ENCODE data around the gene RCBTB1.

RCBTB1 gene

GRCh38 chr13:49528161-49528560 is 57.2 kb downstream of the RCBTB1 start:
- Histone ChIP-seq H3K27ac (ENCODE audit: extremely low read depth, low read depth, low read length) (no peak overlapping the region), H3K9me3 (ENCODE audit: control insufficient read depth, insufficient read depth, low read depth, low read length) (no peaks in the 10 kb centered on the region), H3K4me3 (ENCODE audit: low read depth, low read length) (no peak overlapping the region), H3K36me3 (ENCODE audit: control insufficient read depth in 2 of 2, insufficient read depth in 1 of 2, low read length in 2 of 2) (peaks cover 0 to 10% of the 10 kb centered on the region in 2 experiments; a peak in 1 of 3 replicates), H3K4me1 (ENCODE audit: control insufficient read depth, insufficient read depth, low read length) (no peaks in the 10 kb centered on the region)
- ChIA-PET POLR2A (no interaction called here), CTCF (no interaction called here)
- TF ChIP-seq, protein P1, sequence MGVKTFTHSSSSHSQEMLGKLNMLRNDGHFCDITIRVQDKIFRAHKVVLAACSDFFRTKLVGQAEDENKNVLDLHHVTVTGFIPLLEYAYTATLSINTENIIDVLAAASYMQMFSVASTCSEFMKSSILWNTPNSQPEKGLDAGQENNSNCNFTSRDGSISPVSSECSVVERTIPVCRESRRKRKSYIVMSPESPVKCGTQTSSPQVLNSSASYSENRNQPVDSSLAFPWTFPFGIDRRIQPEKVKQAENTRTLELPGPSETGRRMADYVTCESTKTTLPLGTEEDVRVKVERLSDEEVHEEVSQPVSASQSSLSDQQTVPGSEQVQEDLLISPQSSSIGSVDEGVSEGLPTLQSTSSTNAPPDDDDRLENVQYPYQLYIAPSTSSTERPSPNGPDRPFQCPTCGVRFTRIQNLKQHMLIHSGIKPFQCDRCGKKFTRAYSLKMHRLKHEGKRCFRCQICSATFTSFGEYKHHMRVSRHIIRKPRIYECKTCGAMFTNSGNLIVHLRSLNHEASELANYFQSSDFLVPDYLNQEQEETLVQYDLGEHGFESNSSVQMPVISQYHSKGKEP (tag by site-specific recombination; IDR thresholded peaks at IDR 0.05), result no peak
- TF ChIP-seq, protein P2, sequence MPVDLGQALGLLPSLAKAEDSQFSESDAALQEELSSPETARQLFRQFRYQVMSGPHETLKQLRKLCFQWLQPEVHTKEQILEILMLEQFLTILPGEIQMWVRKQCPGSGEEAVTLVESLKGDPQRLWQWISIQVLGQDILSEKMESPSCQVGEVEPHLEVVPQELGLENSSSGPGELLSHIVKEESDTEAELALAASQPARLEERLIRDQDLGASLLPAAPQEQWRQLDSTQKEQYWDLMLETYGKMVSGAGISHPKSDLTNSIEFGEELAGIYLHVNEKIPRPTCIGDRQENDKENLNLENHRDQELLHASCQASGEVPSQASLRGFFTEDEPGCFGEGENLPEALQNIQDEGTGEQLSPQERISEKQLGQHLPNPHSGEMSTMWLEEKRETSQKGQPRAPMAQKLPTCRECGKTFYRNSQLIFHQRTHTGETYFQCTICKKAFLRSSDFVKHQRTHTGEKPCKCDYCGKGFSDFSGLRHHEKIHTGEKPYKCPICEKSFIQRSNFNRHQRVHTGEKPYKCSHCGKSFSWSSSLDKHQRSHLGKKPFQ (tag by site-specific recombination; IDR thresholded peaks at IDR 0.05), result no peak
- TF ChIP-seq ZBTB20 (tag by site-specific recombination; IDR thresholded peaks at IDR 0.05) (no peak), ZNF677 (tag by site-specific recombination; IDR thresholded peaks at IDR 0.05) (no peak), ZNF426 (tag by site-specific recombination; IDR thresholded peaks at IDR 0.05) (no peak), ZNF157 (tag by site-specific recombination; IDR thresholded peaks at IDR 0.05) (no peak), ZNF335 (tag by site-specific recombination; conservative IDR thresholded peaks at IDR 0.05) (no peak), ZNF544 (tag by site-specific recombination; IDR thresholded peaks at IDR 0.05) (no peak), ZNF221 (tag by site-specific recombination; IDR thresholded peaks at IDR 0.05; ENCODE audit: borderline replicate concordance) (no peak), ZNF423 (tag by site-specific recombination; IDR thresholded peaks at IDR 0.05) (no peak), ZNF223 (tag by site-specific recombination; IDR thresholded peaks at IDR 0.05) (no peak), ZNF239 (tag by site-specific recombination; IDR thresholded peaks at IDR 0.05) (no peak), ZNF654 (tag by site-specific recombination; IDR thresholded peaks at IDR 0.05; ENCODE audit: low read depth) (no peak), ZNF202 (tag by site-specific recombination; IDR thresholded peaks at IDR 0.05; ENCODE audit: borderline replicate concordance) (no peak), ZNF596 (tag by site-specific recombination; IDR thresholded peaks at IDR 0.05) (no peak), ZNF174 (tag by site-specific recombination; IDR thresholded peaks at IDR 0.05) (no peak)

DNA sequence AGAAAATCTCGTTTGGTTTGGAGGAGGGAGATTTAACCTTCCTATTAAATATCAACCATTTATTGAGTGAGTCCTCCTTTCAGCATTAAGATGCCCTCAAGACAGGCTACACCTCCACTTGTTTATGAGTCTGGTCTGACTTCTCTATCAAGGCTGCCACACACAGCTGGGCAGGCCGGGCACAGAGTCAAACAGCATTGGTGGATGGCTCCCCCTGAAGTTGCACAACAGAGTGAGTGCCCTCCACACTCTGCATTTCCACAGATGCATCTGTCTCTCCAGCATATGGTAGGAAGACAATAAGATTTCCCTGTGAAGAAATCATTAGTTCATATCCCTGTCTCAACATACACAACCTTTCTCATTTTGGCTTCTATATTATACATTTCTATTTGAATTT is 58.2 kb downstream of the RCBTB1 start:
- Histone ChIP-seq H3K36me3 (ENCODE audit: control insufficient read depth in 2 of 2, insufficient read depth in 1 of 2, low read length in 2 of 2) (peaks cover 0 to 5% of the 10 kb centered on the region in 2 experiments; a peak in 1 of 3 replicates), H3K27ac (ENCODE audit: extremely low read depth, low read depth, low read length) (no peak overlapping the region), H3K9me3 (ENCODE audit: control insufficient read depth, insufficient read depth, low read depth, low read length) (no peaks in the 10 kb centered on the region), H3K4me3 (ENCODE audit: low read depth, low read length) (no peak overlapping the region), H3K4me1 (ENCODE audit: control insufficient read depth, insufficient read depth, low read length) (no peaks in the 10 kb centered on the region)
- CTCF ChIA-PET, result no interaction called here
- POLR2A ChIA-PET, result no interaction called here
- TF ChIP-seq ZNF341 (tag by site-specific recombination; IDR thresholded peaks at IDR 0.05; ENCODE audit: low read depth) (no peak), ZNF768 (tag by site-specific recombination; IDR thresholded peaks at IDR 0.05) (no peak), KLF7 (tag by site-specific recombination; IDR thresholded peaks at IDR 0.05; ENCODE audit: borderline replicate concordance) (no peak), ZBTB10 (tag by site-specific recombination; IDR thresholded peaks at IDR 0.05) (no peak), ZNF121 (tag by site-specific recombination; IDR thresholded peaks at IDR 0.05) (no peak), PRDM4 (tag by site-specific recombination; IDR thresholded peaks at IDR 0.05) (no peak), PRDM1 (tag by site-specific recombination; IDR thresholded peaks at IDR 0.05) (no peak), ZNF596 (tag by site-specific recombination; IDR thresholded peaks at IDR 0.05) (no peak), ZNF433 (tag by site-specific recombination; IDR thresholded peaks at IDR 0.05; ENCODE audit: low read depth) (no peak), GFI1B (tag by site-specific recombination; IDR thresholded peaks at IDR 0.05) (no peak), ZFP3 (tag by site-specific recombination; IDR thresholded peaks at IDR 0.05; ENCODE audit: low read depth) (no peak), ZNF830 (tag by site-specific recombination; IDR thresholded peaks at IDR 0.05; ENCODE audit: low read depth) (no peak), KLF10 (tag by site-specific recombination; IDR thresholded peaks at IDR 0.05) (no peak), ZNF146 (tag by site-specific recombination; IDR thresholded peaks at IDR 0.05) (no peak)

Data from HEK293 (cell line).